Stimulated activated CD4-positive, alpha-beta T cell treated with anti-CD3 and anti-CD28 coated beads, TNF-alpha, amount 100 ng/mL, for 48 hours (primary cell): ENCODE results near the gene PHOSPHO1.
"Not testable (repeated sequence)": the region's sequence is repeated elsewhere in the genome, so short reads cannot be mapped to it uniquely, and the experiment has no call there.

Source experiments
- DNase-seq, 3 donors: peaks; one replicate each; pipeline ENCODE4 v3.0.0-alpha.2; 2020; ENCODE audit warnings: low read depth in 3 of 3

The PHOSPHO1 gene

DNA sequence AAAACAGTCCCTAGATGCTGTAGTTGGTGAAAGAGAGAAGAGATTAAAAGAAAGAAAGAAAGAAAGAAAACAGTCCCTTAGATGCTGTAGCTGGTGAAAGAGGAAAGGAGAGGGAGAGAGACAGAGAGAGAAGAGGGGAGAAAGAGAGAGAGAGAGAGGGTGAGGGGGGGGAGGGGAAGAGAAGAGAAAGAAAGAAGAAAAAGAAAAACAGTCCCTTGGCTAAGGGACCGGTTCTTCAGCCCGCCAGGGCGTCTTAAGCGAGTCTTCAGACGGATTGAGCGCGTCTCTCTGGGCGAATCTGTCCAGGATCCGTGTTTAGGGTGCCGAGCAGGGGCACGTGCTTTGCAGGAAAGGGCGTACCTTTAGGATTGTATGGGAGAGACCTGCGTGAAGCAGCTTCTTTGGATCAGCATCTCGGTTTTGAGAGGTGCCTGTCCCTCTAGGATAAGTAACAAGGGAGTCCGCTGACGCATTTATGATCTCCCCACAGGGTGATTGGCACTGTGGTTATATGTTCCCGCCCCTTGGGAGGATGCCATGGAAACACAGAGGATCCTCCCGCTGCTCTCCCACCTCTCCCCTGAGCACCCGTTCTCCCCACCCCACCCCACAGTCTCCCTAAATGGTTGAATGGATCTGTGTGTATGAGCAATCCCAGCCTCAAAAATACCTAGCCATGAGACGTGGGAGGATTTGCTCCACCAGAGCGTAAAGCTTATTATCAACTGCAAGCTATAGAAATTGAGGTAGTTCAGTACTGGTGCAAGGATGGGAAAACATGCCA lies 36.9 kb downstream of the PHOSPHO1 start:
- DNase-seq = no peak

DNA sequence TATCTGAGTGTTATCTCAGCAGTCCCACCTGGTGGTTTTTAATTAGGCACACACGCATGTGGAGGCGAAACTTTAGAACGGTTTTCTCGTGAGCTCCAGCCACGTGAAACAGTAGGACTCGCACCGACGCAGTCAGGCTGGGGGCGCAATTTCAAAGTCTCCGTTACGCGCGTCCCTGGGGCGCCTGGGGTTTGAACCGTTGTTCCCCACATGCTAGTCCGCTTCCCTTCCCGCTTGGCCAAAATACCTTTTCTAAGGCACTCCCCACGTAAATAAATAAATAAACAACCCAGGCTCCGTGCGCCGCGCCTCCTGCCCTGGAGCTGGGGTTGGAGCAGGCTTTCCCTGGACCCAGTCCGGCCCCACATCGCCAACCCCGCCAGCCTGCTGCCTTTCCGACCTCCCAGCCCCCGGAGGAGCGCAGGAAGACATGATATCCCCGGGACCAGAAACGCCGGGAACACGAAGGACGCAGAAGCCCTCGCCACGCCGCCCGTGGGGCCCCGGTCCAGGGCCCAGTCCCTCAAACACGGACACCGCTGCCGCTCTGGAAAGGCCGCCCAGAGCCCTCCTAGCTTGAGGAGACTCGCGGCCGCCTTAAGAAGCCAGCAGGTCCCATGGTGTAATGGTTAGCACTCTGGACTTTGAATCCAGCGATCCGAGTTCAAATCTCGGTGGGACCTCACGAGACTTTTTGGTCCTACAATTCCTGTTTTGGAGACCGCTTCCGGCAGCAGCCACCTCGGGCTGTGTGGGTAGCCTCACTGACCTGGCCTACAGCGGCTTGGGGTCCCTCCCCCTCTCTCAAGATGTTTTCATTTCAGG lies 38.5 kb downstream of the PHOSPHO1 start:
- peak; percentile 81 to 93 (median 88) for DNase-seq

DNA sequence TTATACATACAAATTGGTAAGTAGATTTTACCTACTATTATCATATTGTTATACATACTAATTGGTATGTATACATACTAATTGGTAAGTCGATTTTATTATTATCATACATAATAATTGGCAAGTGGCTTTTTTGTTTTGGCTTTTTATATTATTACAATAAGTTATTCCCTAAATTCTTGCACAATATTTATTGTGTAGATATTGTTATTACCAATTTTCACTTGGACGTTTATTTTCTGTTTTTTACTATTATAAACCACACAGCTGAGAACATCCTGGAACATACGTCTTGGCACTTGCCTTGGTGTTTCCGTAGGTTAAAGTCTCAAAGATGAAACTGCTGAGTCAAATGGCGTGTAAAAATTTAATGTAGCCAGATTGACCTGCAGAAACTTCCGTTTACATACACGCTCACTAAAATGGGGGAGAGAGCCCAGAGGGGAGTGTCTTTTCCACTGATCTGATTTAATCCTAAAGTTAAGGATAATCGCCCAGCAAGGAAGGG lies 39.1 kb downstream of the PHOSPHO1 start:
- no peak for DNase-seq

DNA sequence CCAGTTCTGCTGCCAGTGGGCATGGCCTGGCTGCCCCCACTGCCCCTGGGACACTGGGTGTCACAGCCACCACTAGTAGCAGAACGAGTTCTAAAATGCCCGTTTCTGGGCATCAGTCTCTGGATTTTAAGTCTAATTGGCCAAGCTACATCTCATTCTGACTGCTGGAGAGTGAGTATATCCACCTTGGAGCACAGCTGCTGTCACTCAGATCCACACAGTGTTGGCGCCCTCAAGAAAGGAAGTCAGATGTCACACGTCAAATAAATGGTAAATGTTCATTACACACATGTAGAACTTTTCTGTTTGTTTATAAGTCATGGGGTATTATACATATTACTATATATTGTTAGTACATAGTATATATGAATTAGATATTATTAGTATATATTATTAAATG lies 39.7 kb downstream of the PHOSPHO1 start:
- DNase-seq = no peak

DNA sequence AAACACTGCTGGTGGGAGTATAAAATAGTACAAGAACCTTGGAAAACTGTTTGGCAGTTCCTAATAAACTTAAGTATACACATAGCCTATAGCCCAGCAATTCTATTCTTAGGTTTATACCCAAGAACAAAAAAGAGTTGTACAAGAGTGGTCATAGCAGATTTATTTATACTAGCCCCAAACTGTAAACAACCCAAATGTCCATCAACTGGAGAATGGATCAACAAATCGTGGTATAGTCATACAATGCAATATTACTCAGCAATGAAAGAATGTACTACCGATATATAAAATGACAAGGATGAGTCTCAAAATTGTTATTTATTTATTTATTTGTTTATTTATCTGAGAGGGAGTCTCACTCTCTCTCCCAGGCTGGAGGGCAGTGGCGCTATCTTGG lies 43.3 kb downstream of the PHOSPHO1 start:
- DNase-seq = no peak

DNA sequence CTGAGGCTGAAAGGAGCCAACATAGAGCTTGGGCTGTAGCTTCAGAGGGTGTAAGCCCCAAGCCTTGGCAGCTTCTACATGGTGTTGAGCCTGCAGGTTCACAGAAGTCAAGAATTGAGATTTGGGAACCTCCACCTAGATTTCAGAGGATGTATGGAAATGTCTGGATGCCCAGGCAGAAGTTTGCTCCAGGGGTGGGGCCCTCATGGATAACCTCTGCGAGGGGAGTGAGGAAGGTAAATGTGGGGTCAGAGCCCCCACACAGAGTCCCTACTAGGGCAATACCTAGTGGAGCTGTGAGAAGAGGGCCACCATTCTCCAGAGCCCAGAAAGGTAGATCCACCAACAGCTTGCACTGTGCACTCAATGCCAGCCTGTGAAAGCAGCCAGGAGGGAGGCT lies 45.2 kb downstream of the PHOSPHO1 start:
- not testable (repeated sequence) for DNase-seq

DNA sequence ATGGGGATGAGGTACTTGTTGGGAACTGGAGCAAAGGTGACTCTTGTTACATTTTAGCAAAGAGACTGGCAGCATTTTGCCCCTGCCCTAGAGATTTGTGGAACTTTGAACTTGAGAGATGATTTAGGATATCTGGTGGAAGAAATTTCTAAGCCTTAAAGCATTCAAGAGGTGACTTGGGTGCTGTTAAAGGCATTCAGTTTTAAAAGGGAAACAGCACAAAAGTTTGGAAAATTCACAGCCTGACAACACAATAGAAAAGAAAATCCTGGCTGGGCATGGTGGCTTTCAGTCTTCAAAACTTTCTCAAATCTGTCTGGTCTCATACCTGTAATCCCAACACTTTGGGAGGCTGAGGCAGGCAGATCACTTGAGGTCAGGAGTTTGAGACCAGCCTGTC lies 46.1 kb downstream of the PHOSPHO1 start:
- not testable (repeated sequence) for DNase-seq

DNA sequence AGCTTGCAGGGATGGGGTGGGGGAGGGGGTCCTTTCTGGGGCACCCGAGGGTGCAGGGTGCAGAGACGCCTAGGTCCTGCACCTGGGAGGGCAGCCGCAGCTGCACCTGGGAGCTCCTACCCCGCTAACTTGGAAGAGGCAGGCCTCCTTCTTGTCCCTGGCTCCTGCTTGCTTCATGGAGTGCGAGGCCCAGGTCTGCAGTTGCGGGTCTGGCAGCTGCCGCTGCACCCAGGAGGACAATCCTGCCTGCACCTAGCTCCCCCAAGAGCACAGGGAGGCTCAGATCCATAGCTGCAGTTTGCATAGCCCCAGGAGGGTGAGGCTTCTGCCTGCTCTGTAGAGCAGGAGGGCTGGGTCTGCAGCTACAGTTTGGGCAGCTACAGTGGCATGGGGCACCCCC lies 46.8 kb downstream of the PHOSPHO1 start:
- DNase-seq = no peak

DNA sequence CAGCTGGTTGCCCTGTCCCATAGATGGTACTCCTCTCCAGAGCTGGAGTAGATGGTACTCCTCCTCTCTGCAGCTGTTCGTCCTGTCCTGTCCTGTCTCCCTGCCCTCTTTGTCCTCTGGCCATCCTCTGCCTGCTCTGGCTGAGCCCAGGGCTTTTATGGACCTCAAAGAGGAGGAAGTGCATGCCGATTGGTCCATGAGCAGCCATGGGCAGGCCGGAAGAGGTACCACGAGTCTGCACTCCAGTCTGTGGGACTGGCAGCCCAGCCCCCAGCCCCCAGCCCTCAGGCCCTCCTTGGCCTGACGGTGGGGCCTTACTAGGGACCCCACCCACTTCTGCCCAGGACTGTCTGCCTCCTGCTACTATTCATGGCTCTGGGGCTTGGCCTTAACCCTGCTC lies 47.2 kb downstream of the PHOSPHO1 start:
- DNase-seq = no peak

DNA sequence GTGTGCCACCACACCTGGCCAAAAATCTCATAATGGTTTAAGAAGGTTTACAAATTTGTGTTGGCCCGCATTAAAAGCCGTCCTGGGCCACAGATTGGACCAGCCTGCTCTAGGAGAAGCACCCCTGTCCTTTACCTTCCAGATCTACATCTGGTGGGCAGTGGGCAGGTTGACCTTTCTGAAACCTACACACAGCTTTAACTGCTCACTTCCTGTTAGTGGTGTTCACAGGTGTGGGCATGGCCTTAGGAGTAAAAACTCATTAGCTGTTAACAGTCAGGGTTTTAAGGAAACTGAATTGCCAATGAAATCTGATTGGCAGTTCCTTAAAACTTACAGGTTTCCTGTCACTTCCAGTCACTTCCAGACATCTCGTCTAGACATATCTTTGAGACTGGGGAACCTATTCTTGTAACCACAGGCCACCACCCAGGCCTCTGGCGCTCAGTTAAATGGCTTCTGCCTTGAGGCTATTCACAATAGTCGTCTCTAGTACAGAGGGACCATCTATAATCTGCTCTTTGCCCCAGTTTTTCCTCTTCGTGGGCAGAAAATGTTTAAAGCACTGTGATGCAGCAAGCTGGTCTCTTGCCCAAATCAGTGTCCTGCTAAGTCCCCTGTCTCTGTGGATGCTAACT lies 49.5 kb downstream of the PHOSPHO1 start:
- no peak for DNase-seq

DNA sequence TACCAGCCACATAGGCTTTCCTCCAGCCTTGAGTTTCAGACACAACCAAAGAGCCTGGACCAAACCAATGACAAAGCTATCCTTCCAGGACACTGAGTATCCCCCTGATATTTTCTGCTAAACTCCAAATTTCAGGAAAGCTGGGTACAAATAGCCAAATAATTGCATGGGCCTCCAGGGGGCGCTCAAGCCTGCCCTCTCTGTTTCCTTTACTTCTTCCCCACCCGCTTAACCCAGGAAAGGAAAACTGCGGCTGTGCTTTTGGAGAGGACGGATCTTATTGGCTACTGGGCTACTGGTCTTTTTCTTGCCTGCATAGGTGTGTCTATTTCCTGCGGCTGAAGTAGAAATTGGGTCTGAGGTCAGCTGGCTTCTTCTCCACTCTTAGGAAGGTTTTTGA lies 50.3 kb downstream of the PHOSPHO1 start:
- peak; percentile 16 to 43 (median 41) for DNase-seq

DNA sequence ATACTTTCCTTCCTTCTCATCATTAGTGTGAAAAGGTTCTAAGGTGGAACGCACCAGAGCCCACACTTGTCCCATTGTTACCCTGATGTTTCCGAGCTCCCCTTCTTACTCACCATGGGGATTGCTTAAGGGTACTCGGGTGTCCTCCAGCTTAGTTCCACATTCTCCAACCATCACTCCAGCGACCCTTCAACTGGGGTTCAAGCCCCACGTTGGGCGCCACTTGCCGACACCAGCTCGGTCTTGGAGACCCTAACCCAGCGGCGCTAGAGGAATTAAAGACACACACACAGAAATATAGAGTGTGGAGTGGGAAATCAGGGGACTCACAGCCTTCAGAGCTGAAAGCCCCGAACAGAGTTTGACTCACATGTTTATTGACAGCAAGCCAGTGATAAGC lies 54.6 kb downstream of the PHOSPHO1 start:
- DNase-seq = not testable (repeated sequence)
